IMR-90 (cell line): ENCODE results near the gene CDC25B. TPM values are rescaled to one million over a fixed set of nuclear protein-coding genes. Genes with fewer than 3 reads are reported as not detected.
A peak's percentile ranks its signal among the peaks of the same experiment; 100 is the strongest.

Experiments used
- ATAC-seq: fragments of 200-7000 bp; cut with Tn5 transposase; 2 replicates; pipeline ENCODE4 v1.9.1; 2020; ENCODE audit warnings: low read depth, mild to moderate bottlenecking, moderate library complexity
- BruUV-seq: library from RNA; stranded (reverse); fragments of 400-500 nt; replicated peaks from 2 replicates; lab custom pipeline; 2021; lab: Mats Ljungman, UMichigan
- CTCF ChIA-PET: fragments of 300-600 bp; formaldehyde crosslinking; extraction: SDS; loops from one replicate; lab custom pipeline; 2021; ENCODE audit warnings: antibody characterized with exemption; lab: Yijun Ruan, JAX
- POLR2A ChIA-PET: fragments of 300-600 bp; sonication (Branson Sonifier 250); formaldehyde crosslinking; loops from one replicate; lab custom pipeline; 2022; ENCODE audit warnings: antibody characterized with exemption; ENCODE audit not compliant: unreplicated experiment; lab: Charles Lee
- DNase-seq: peaks from one replicate; pipeline ENCODE4 v3.0.0; 2013
- H2AFZ ChIP-seq: replicated peaks from 2 replicates; pipeline ENCODE3; 2013; ENCODE audit warnings: low read length, mild to moderate bottlenecking; ENCODE audit not compliant: poor library complexity
- H2AK5ac ChIP-seq: 2 replicates; pipeline ENCODE4 v1.6.1; 2013; ENCODE audit warnings: low read depth, low read length, inconsistent platforms
- H2AK9ac ChIP-seq: replicated peaks from 2 replicates; pipeline ENCODE3; 2013; ENCODE audit warnings: mild to moderate bottlenecking, low read depth, low read length, moderate library complexity; ENCODE audit not compliant: poor library complexity
- H2BK120ac ChIP-seq: 2 replicates; pipeline ENCODE4 v1.6.1; 2013; ENCODE audit warnings: low read depth, low read length, inconsistent platforms
- H2BK15ac ChIP-seq: 3 replicates; pipeline ENCODE4 v1.6.1; 2013; ENCODE audit warnings: low read depth, low read length, inconsistent platforms
- H2BK20ac ChIP-seq: 2 replicates; pipeline ENCODE4 v1.6.1; 2013; ENCODE audit warnings: low read depth, mild to moderate bottlenecking, inconsistent platforms, low read length, moderate library complexity
- H2BK5ac ChIP-seq: 2 replicates; pipeline ENCODE4 v1.6.1; 2013; ENCODE audit warnings: mild to moderate bottlenecking, low read depth, low read length, inconsistent platforms; ENCODE audit not compliant: poor library complexity, severe bottlenecking
- H3K14ac ChIP-seq: replicated peaks from 2 replicates; pipeline ENCODE4 v1.6.1; 2013; ENCODE audit warnings: low read depth, low read length, inconsistent platforms
- H3K18ac ChIP-seq: 2 replicates; pipeline ENCODE4 v1.6.1; 2013; ENCODE audit warnings: low read depth, low read length, control low read depth
- H3K23ac ChIP-seq: 2 replicates; pipeline ENCODE4 v1.6.1; 2013; ENCODE audit warnings: low read depth, low read length, inconsistent platforms
- H3K27ac ChIP-seq: 2 replicates; pipeline ENCODE4 v1.5.1; 2013; ENCODE audit warnings: mild to moderate bottlenecking, control low read depth, low read length; ENCODE audit not compliant: insufficient read depth
- H3K27me3 ChIP-seq: 2 replicates; pipeline ENCODE4 v1.6.1; 2013; ENCODE audit warnings: low read length; ENCODE audit not compliant: control insufficient read depth, insufficient read depth
- H3K36me3 ChIP-seq: 2 replicates; pipeline ENCODE4 v1.6.1; 2013; ENCODE audit warnings: low read length, mixed read lengths; ENCODE audit not compliant: control insufficient read depth, insufficient read depth
- H3K4ac ChIP-seq: 2 replicates; pipeline ENCODE4 v1.6.1; 2013; ENCODE audit warnings: low read depth, low read length, inconsistent platforms
- H3K4me1 ChIP-seq: 2 replicates; pipeline ENCODE4 v1.6.1; 2013; ENCODE audit warnings: low read length, mixed read lengths; ENCODE audit not compliant: control insufficient read depth, insufficient read depth
- H3K4me2 ChIP-seq: 2 replicates; pipeline ENCODE4 v1.6.1; 2013; ENCODE audit warnings: low read depth, mild to moderate bottlenecking, control low read depth, low read length, moderate library complexity
- H3K4me3 ChIP-seq: 2 replicates; pipeline ENCODE4 v1.5.1; 2013; ENCODE audit warnings: low read depth, mild to moderate bottlenecking, control low read depth, low read length, moderate library complexity; ENCODE audit not compliant: insufficient read depth
- H3K56ac ChIP-seq: 2 replicates; pipeline ENCODE4 v1.6.1; 2013; ENCODE audit warnings: low read length, inconsistent platforms; ENCODE audit not compliant: insufficient read depth; ENCODE audit errors: extremely low read depth
- H3K79me1 ChIP-seq, 2 experiments: 2 replicates each; pipeline ENCODE4 v1.6.1; 2013; ENCODE audit warnings: low read length in 2 of 2, inconsistent platforms in 1 of 2, low read depth in 1 of 2
- H3K9ac ChIP-seq: 2 replicates; pipeline ENCODE4 v1.6.1; 2013; ENCODE audit warnings: low read depth, low read length, control low read depth
- H3K9me1 ChIP-seq: 2 replicates; pipeline ENCODE4 v1.6.1; 2013; ENCODE audit warnings: low read length, inconsistent platforms; ENCODE audit not compliant: insufficient read depth
- H3K9me3 ChIP-seq: 2 replicates; pipeline ENCODE4 v1.6.1; 2013; ENCODE audit warnings: low read length; ENCODE audit not compliant: control insufficient read depth, insufficient read depth
- H4K20me1 ChIP-seq: 2 replicates; pipeline ENCODE4 v1.6.1; 2013; ENCODE audit warnings: low read length, inconsistent platforms; ENCODE audit not compliant: insufficient read depth
- H4K5ac ChIP-seq: 2 replicates; pipeline ENCODE4 v1.6.1; 2013; ENCODE audit warnings: mild to moderate bottlenecking, low read depth, low read length, control low read depth
- H4K8ac ChIP-seq, 2 experiments: 2 replicates each; pipeline ENCODE4 v1.6.1; 2013; ENCODE audit warnings: low read depth in 2 of 2, low read length in 2 of 2, control low read depth in 1 of 2, inconsistent platforms in 1 of 2
- H4K91ac ChIP-seq: 2 replicates; pipeline ENCODE4 v1.6.1; 2013; ENCODE audit warnings: low read depth, low read length, inconsistent platforms; ENCODE audit not compliant: insufficient read depth
- BHLHE40 ChIP-seq: fragments of 150-350 bp; IDR thresholded peaks from 2 replicates; pipeline ENCODE4 v1.6.1; 2016; ENCODE audit warnings: mild to moderate bottlenecking, low read depth, low read length
- CEBPB ChIP-seq: IDR thresholded peaks from 2 replicates; pipeline ENCODE4 v1.6.1; 2012; ENCODE audit warnings: low read depth, low read length, improper control_type of control experiment
- CHD1 ChIP-seq: IDR thresholded peaks from 2 replicates; pipeline ENCODE4 v1.6.1; 2012; ENCODE audit warnings: low read depth, low read length, improper control_type of control experiment
- CTCF ChIP-seq: conservative IDR thresholded peaks from 2 replicates; pipeline ENCODE4 v1.5.1; 2012; ENCODE audit warnings: mild to moderate bottlenecking, low read depth, low read length, improper control_type of control experiment
- ELK1 ChIP-seq: fragments of 150-350 bp; IDR thresholded peaks from 2 replicates; pipeline ENCODE4 v1.6.1; 2016; ENCODE audit warnings: low read depth, mild to moderate bottlenecking, low read length, moderate library complexity, borderline replicate concordance
- FOS ChIP-seq: fragments of 150-350 bp; IDR thresholded peaks from 2 replicates; pipeline ENCODE4 v1.6.1; 2016; ENCODE audit warnings: low read depth, low read length
- MAFK ChIP-seq: IDR thresholded peaks from 2 replicates; pipeline ENCODE4 v1.6.1; 2012; ENCODE audit warnings: low read depth, low read length, improper control_type of control experiment
- MAZ ChIP-seq: IDR thresholded peaks from 2 replicates; pipeline ENCODE4 v1.6.1; 2012; ENCODE audit warnings: low read depth, mild to moderate bottlenecking, low read length, improper control_type of control experiment, moderate library complexity, borderline replicate concordance
- MXI1 ChIP-seq: IDR thresholded peaks from 2 replicates; pipeline ENCODE4 v1.6.1; 2012; ENCODE audit warnings: low read depth, mild to moderate bottlenecking, low read length, moderate library complexity, borderline replicate concordance
- NFE2L2 ChIP-seq: fragments of 150-350 bp; IDR thresholded peaks from 2 replicates; pipeline ENCODE4 v1.6.1; 2016; ENCODE audit warnings: low read depth, mild to moderate bottlenecking, low read length
- POLR2A ChIP-seq: IDR thresholded peaks from 2 replicates; pipeline ENCODE4 v1.6.1; 2012; ENCODE audit warnings: mild to moderate bottlenecking, low read depth, low read length
- RAD21 ChIP-seq: IDR thresholded peaks from 2 replicates; pipeline ENCODE4 v1.6.1; 2012; ENCODE audit warnings: low read length, improper control_type of control experiment
- RCOR1 ChIP-seq: IDR thresholded peaks from 2 replicates; pipeline ENCODE4 v1.6.1; 2012; ENCODE audit warnings: mild to moderate bottlenecking, low read length, improper control_type of control experiment; ENCODE audit not compliant: insufficient replicate concordance
- RFX5 ChIP-seq: IDR thresholded peaks from 2 replicates; pipeline ENCODE4 v1.8.0; 2012; ENCODE audit warnings: low read depth, mild to moderate bottlenecking, low read length, moderate library complexity
- SMC3 ChIP-seq: fragments of 150-350 bp; IDR thresholded peaks from 2 replicates; pipeline ENCODE4 v1.6.1; 2016; ENCODE audit warnings: low read depth, mild to moderate bottlenecking, antibody characterized with exemption, low read length, moderate library complexity
- WGBS, 2 experiments: methylation state at CpG; one replicate each; pipeline versions ENCODE4 v1.1.5 to v1.1.7; 2013; ENCODE audit warnings: missing lambda C conversion rate in 2 of 2; ENCODE audit not compliant: insufficient read length in 1 of 2; ENCODE audit errors: extremely low coverage in 2 of 2; 5-methylcytosine and 5-hydroxymethylcytosine counted together
- dilution Hi-C: fragments of 300-500 bp; cut with HindIII; formaldehyde crosslinking; loops from one replicate; pipeline ENCODE4 v1.14.3; 2018; ENCODE audit warnings: low sequenced_read_pairs; ENCODE audit not compliant: unreplicated experiment
- in situ Hi-C: fragments of 300-500 bp; cut with MboI; formaldehyde crosslinking; loops from 3 replicates; pipeline ENCODE4 v1.14.3; 2019; ENCODE audit warnings: low sequenced_read_pairs, inconsistent platforms, mixed read lengths
- intact Hi-C: fragments of 100-400 bp; cut with micrococcal nuclease; formaldehyde crosslinking; loops from 2 replicates; pipeline ENCODE4 v1.10.0; 2022
- polyA plus RNA-seq, 3 experiments: library from polyadenylated mRNA; depleted of rRNA; stranded (reverse); fragments of >200 nt; gene quantifications; 2 replicates each; pipeline ENCODE4 v1.2.3, GENCODE V29; 2012; ENCODE audit warnings: low replicate concordance in 1 of 3
- total RNA-seq: library from RNA; depleted of rRNA; stranded (reverse); fragments of >200 nt; gene quantifications from 2 replicates; pipeline ENCODE4 v1.2.3, GENCODE V29; 2012

The CDC25B gene
- total and polyA plus RNA-seq, 2 of the 4 experiments (the other 2 are of a cell fraction), result 14.5 to 50.5 TPM

GRCh38 chr20:3777716-3778629 is 18.1 kb upstream of the CDC25B start:
- Histone ChIP-seq H3K79me1 (peaks cover 2 to 12% of the 10 kb centered on the region in 2 experiments; a peak in 2 of 4 replicates), H3K27me3 (peaks cover 9% of the 10 kb centered on the region; the same call in 1 of the 2 replicates), H3K9me1 (peaks cover 7% of the 10 kb centered on the region; the same call in 1 of the 2 replicates), H2BK20ac (no peak overlapping the region), H4K20me1 (peaks cover 18% of the 10 kb centered on the region), H3K9ac (peak overlapping the region; percentile 60), H4K5ac (peak overlapping the region; percentile 64), H3K27ac (no peak overlapping the region), H2AK9ac (peak overlapping the region; percentile 93), H2AK5ac (no peak overlapping the region), H3K4me1 (peaks cover 4% of the 10 kb centered on the region; the same call in 1 of the 2 replicates), H2BK120ac (peak overlapping the region; percentile 55), H4K8ac (peak overlapping the region; percentile 42 to 79; a peak in 2 of 4 replicates), H3K14ac (peak overlapping the region; percentile 69; the same call in 1 of the 2 replicates), H3K9me3 (no peaks in the 10 kb centered on the region), H2BK5ac (no peak overlapping the region), H3K4ac (peak overlapping the region; percentile 72), H4K91ac (peak overlapping the region; percentile 16; the same call in 1 of the 2 replicates), H2AFZ (peak overlapping the region; percentile 99), H3K18ac (no peak overlapping the region), H3K4me2 (peak overlapping the region; percentile 85), H3K4me3 (peak overlapping the region; percentile 39), H3K23ac (no peak overlapping the region), H2BK15ac (no peak overlapping the region; the same call in 2 of the 3 replicates), H3K56ac (no peak overlapping the region), H3K36me3 (0 out of 2 replicates have a peak, but pooled peaks cover 2% of the 10 kb centered on the region)
- ATAC-seq (peak; percentile 79), DNase-seq (no peak)
- TF ChIP-seq ELK1 (no peak), RCOR1 (no peak), RAD21 (no peak), POLR2A (no peak), MAZ (no peak), NFE2L2 (no peak), FOS (no peak), MAFK (no peak), BHLHE40 (no peak), CEBPB (no peak), MXI1 (no peak), SMC3 (no peak), CHD1 (no peak), CTCF (no peak), RFX5 (no peak)
- in situ Hi-C loops, result no loop called here
- POLR2A ChIA-PET, result interaction anchor here (1.0 kb wide), 1 partner anchor 10 kb away, joined by 4 read pairs; the partner anchor contains the start of gene ADISSP
- CTCF ChIA-PET, result interaction anchor here (1.2 kb wide), 1 partner anchor 9 kb away, joined by 4 read pairs; the partner anchor contains the start of gene CENPB
- dilution Hi-C loops, result no loop called here
- BruUV-seq, result no TSS peak
- 6% methylated on average over 40 of the region's 70 CpGs; no CpG with 5 or more reads in 1 of the 2 experiments for WGBS, 2 experiments
- intact Hi-C loops, result no loop called here
